Ramos (cell line): Measurements from ENCODE around the gene SEMA7A.
"Not testable (repeated sequence)": the region's sequence is repeated elsewhere in the genome, so short reads cannot be mapped to it uniquely, and the experiment has no call there.

Experiments
- in situ Hi-C: fragments of 300-500 bp; cut with MboI; formaldehyde crosslinking; loops from one replicate; pipeline ENCODE4 v1.14.3; 2022; ENCODE audit warnings: low sequenced_read_pairs; ENCODE audit not compliant: unreplicated experiment

Gene SEMA7A

GRCh38 chr15:74433592-74434262 lies at the start of gene SEMA7A:
Gene SEMA7A, minus strand, starts transcription at chr15:74433958. Its CDS starts 40 bp downstream, at chr15:74433918.
- in situ Hi-C loops: no loop called here

GRCh38 chr15:74482661-74483060 lies 48.9 kb upstream of the SEMA7A start:
- in situ Hi-C loops: no loop called here

GRCh38 chr15:74480364-74480763 lies 46.6 kb upstream of the SEMA7A start:
- in situ Hi-C loops: not testable (repeated sequence)

GRCh38 chr15:74471621-74472020 lies 37.9 kb upstream of the SEMA7A start:
- in situ Hi-C loops: not testable (repeated sequence)

- in situ Hi-C loops: no loop called here
These were observed 37.1 kb upstream of the SEMA7A start for GRCh38 chr15:74470631-74471395.

- in situ Hi-C loops: no loop called here
These were observed 34.7 kb upstream of the SEMA7A start for GRCh38 chr15:74468341-74469032.

GRCh38 chr15:74466570-74466969 lies 32.8 kb upstream of the SEMA7A start:
- in situ Hi-C loops: no loop called here

- in situ Hi-C loops: no loop called here
These were observed 31.1 kb upstream of the SEMA7A start for GRCh38 chr15:74464897-74465296.

- in situ Hi-C loops: no loop called here
These were observed 30.5 kb upstream of the SEMA7A start for GRCh38 chr15:74464216-74464615.

GRCh38 chr15:74463634-74464033 lies 29.9 kb upstream of the SEMA7A start:
- in situ Hi-C loops: no loop called here

- in situ Hi-C loops: no loop called here
These were observed 28.2 kb upstream of the SEMA7A start for GRCh38 chr15:74461847-74462511.

GRCh38 chr15:74460871-74461846 lies 27.4 kb upstream of the SEMA7A start, which contains the start of gene UBL7:
Gene UBL7, minus strand, starts transcription at chr15:74461160. Its CDS starts 2,293 bp downstream, at chr15:74458867.
- in situ Hi-C loops: no loop called here

- in situ Hi-C loops: no loop called here
These were observed 26.5 kb upstream of the SEMA7A start for GRCh38 chr15:74460298-74460697.

GRCh38 chr15:74459798-74460197 lies 26.0 kb upstream of the SEMA7A start:
- in situ Hi-C loops: not testable (repeated sequence)

- in situ Hi-C loops: no loop called here
These were observed 24.7 kb upstream of the SEMA7A start for GRCh38 chr15:74458473-74458872.

GRCh38 chr15:74457036-74457435 lies 23.3 kb upstream of the SEMA7A start:
- in situ Hi-C loops: not testable (repeated sequence)

- in situ Hi-C loops: no loop called here
These were observed 21.2 kb upstream of the SEMA7A start for GRCh38 chr15:74454764-74455500.

- in situ Hi-C loops: no loop called here
These were observed 20.4 kb upstream of the SEMA7A start for GRCh38 chr15:74453925-74454763.
